SH-SY5Y (cell line): Measurements from ENCODE around the gene RNF157.

ENCODE experiments used
- GATA2 ChIP-seq: IDR thresholded peaks from 2 replicates; pipeline ENCODE4 v1.6.1; 2011; ENCODE audit warnings: mild to moderate bottlenecking, low read depth, low read length
- GATA3 ChIP-seq: IDR thresholded peaks from 2 replicates; pipeline ENCODE4 v1.6.1; 2011; ENCODE audit warnings: low read depth, mild to moderate bottlenecking, low read length, moderate library complexity

GRCh38 chr17:76243826-76244679 is 3.8 kb upstream of the RNF157 start:
- TF ChIP-seq GATA2 (no peak), GATA3 (no peak)
